Measurements from ENCODE around the gene KCNK7. TPM values are rescaled to one million over a fixed set of nuclear protein-coding genes. Genes with fewer than 3 reads are reported as not detected.

The KCNK7 gene
- total RNA-seq, 2 experiments from 2014 or later = 1.00 to 3.3 TPM

DNA sequence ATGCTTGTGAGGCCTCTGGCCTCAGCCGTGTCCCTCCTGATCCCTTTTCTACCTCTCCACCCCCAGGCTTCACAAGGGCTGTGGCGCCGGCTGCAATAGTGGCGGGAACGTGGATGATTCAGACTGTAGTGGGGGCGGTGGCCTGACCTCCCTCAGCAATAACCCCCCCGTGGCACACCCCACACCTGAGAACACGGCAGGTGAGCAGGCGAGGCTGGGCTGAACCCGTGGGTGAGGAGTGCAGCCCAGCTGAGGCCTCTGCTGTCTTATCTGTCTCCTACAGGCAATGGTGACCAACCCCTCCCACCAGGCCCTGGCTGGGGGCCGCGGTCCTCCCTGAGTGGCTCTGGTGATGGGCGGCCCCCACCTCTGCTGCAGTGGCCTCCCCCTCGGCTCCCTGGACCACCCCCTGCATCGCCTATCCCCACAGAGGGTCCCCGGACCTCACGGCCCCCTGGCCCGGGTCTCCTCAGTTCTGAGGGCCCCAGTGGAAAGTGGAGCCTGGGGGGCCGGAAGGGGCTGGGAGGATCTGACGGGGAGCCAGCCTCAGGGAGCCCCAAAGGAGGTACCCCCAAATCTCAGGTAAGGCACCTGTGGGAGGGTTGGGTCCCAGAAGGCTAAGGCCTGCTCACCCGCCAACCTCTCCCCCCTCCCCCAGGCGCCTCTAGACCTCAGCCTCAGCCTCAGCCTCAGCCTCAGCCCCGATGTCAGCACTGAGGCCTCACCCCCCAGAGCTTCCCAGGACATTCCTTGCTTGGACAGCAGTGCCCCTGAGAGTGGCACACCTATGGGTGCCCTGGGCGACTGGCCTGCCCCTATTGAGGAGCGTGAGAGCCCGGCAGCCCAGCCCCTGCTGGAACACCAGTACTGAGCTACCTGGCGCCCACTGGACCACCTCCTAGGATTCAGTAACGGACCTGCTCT, 40.8 kb upstream of the KCNK7 start:
- Mint-ChIP-seq H3K4me3 (peak overlapping the region; percentile 51), H3K27ac (no peak overlapping the region), H3K4me1 (peaks cover 43% of the 10 kb centered on the region), H3K36me3 (ENCODE audit: low read depth) (peaks cover 31% of the 10 kb centered on the region), H3K27me3 (no peaks in the 10 kb centered on the region), H3K9me3 (no peaks in the 10 kb centered on the region)
- DNase-seq = no peak
- ChIA-PET POLR2A (no interaction called here), CTCF (interaction anchor here (0.7 to 5.3 kb wide), 4 partner anchors 9 to 22 kb away, joined by 3 to 24 read pairs (median 4); partner anchors contain the start of gene PCNX3)

DNA sequence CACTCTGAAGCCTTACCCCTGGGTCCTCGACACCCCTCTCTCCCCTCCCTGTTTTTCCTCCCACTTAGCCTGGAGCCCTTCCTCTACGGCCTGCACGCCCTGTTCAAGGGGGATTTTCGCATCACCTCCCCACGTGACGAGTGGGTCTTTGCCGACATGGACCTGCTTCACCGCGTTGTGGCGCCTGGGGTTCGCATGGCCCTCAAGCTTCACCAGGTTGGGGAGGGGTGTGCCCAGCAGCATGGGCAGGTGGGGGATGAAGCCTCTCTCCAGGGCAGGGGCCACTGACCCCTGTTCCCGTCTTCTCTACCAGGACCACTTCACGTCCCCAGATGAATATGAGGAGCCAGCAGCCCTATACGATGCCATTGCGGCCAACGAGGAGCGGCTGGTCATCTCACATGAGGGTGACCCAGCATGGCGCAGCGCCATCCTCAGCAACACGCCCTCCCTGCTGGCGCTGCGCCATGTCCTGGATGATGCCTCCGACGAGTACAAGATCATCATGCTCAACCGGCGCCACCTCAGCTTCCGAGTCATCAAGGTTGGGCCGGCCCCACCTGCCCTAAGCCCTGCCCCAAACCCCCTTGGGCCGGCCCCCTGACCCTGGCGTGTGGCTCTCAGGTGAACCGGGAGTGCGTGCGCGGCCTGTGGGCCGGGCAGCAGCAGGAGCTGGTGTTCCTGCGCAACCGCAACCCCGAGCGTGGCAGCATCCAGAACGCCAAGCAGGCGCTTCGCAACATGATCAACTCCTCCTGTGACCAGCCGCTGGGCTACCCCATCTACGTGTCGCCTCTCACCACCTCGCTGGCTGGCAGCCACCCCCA, 39.5 kb upstream of the KCNK7 start:
- peaks cover 21% of the 10 kb centered on the region for H3K36me3 Mint-ChIP-seq (ENCODE audit: low read depth)
- no peaks in the 10 kb centered on the region for H3K27me3 Mint-ChIP-seq
- no peak for DNase-seq
- H3K4me1 Mint-ChIP-seq = peaks cover 35% of the 10 kb centered on the region
- no peak overlapping the region for H3K4me3 Mint-ChIP-seq
- ChIA-PET POLR2A (no interaction called here), CTCF (interaction anchor here (0.5 kb wide), 1 partner anchor 46 kb away, joined by 3 read pairs; no protein-coding TSS in a partner anchor)
- no peak overlapping the region for H3K27ac Mint-ChIP-seq
- H3K9me3 Mint-ChIP-seq = no peaks in the 10 kb centered on the region

DNA sequence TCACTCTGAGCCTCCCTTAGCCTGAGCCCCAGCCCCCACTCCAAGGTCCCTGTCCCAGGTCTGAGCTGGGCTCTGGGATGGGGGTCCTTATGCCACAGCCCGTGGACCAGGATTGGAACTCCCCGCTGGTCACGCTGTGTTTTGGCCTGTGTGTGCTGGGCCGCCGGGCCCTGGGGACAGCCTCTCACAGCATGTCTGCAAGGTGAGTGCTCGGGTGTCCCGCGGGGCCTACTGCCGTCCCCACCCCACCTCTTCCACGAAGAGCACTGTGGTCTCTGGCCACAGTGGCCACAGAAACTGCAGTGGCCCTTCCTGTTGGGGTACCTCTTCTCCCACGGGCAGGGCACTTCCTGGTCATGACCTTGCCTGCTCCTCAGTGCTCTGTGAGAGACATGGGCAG, 38.8 kb upstream of the KCNK7 start:
- no peaks in the 10 kb centered on the region for H3K27me3 Mint-ChIP-seq
- ChIA-PET CTCF (interaction anchor here (1.4 kb wide), 1 partner anchor 15 kb away, joined by 3 read pairs; no protein-coding TSS in a partner anchor), POLR2A (no interaction called here)
- H3K4me1 Mint-ChIP-seq = peaks cover 28% of the 10 kb centered on the region
- no peak overlapping the region for H3K4me3 Mint-ChIP-seq
- no peak for DNase-seq
- peak overlapping the region; percentile 55 for H3K27ac Mint-ChIP-seq
- no peaks in the 10 kb centered on the region for H3K9me3 Mint-ChIP-seq
- H3K36me3 Mint-ChIP-seq (ENCODE audit: low read depth) = peaks cover 17% of the 10 kb centered on the region

- Mint-ChIP-seq H3K36me3 (ENCODE audit: low read depth) (peaks cover 18% of the 10 kb centered on the region), H3K27ac (peak overlapping the region; percentile 55), H3K4me1 (peaks cover 28% of the 10 kb centered on the region), H3K27me3 (no peaks in the 10 kb centered on the region), H3K9me3 (no peaks in the 10 kb centered on the region), H3K4me3 (no peak overlapping the region)
- ChIA-PET CTCF (interaction anchor here (0.6 to 1.6 kb wide), 4 partner anchors 11 to 1961 kb away, joined by 3 to 5 read pairs (median 4); no protein-coding TSS in a partner anchor), POLR2A (no interaction called here)
- no peak for DNase-seq
Measured at GRCh38 chr11:65634109-65634436, 38.5 kb upstream of the KCNK7 start.

DNA sequence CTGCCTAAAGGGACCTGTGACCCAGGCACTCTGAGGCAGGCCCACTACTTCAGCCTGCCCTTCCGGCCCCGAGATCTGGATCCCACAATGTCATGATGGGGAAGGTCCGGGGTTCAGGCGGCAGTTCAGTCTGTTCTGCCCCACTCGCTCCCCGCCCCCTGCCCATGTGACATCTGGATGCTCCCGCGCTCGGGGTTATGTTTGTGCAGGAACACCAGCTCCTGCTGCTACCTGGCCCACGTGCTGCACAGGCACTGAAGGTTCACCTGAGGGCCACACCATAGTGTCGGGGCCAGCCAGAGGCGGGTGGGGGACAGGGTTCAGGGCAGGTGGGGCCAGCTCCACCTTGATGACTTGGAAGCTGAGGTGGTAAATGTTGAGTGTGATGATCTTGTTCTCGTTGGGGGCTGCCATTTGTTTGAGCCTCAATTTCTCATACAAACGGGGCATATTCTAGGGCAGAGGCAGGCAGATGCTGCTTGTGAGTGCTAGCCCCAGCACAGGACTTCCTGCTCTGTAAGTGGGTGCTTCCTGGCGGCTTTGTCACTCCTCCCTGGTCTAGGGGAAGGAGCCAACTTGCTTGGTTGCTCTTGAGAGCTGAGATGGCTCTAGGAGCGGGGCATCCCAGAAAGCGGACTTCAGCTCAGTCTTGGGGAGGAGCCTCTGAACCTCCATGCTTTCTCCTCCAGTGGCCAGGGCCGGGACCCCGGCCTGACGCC, 37.9 kb upstream of the KCNK7 start:
- Mint-ChIP-seq H3K4me1 (peaks cover 28% of the 10 kb centered on the region), H3K36me3 (ENCODE audit: low read depth) (peaks cover 18% of the 10 kb centered on the region), H3K4me3 (no peak overlapping the region), H3K27ac (peak overlapping the region; percentile 55), H3K27me3 (no peaks in the 10 kb centered on the region), H3K9me3 (no peaks in the 10 kb centered on the region)
- DNase-seq = peak; percentile 38
- POLR2A ChIA-PET = no interaction called here
- CTCF ChIA-PET = interaction anchor here (0.6 to 1.6 kb wide), 6 partner anchors 9 to 1961 kb away, joined by 3 to 5 read pairs (median 4); no protein-coding TSS in a partner anchor

DNA sequence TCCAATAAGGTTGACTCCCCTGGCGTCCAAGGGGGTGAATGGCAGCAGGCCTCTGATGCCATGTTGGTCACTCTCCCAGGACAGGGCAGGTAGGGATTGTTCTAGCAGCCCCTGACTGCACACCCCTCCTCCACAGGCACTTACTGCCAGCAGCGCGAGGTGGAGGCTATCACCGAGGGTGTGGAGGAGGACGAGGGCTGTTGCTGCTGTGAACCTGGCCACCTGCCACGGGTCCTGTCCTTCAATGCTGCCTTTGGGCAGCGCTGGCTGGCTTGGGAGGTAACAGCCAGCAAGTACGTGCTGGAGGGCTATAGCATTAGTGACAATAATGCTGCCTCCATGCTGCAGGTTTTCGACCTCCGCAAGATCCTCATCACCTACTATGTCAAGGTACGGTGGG, 34.6 kb upstream of the KCNK7 start:
- peaks cover 24% of the 10 kb centered on the region for H3K36me3 Mint-ChIP-seq (ENCODE audit: low read depth)
- H3K4me3 Mint-ChIP-seq = no peak overlapping the region
- ChIA-PET CTCF (no interaction called here), POLR2A (no interaction called here)
- H3K27me3 Mint-ChIP-seq = no peaks in the 10 kb centered on the region
- H3K4me1 Mint-ChIP-seq = peaks cover 22% of the 10 kb centered on the region
- H3K27ac Mint-ChIP-seq = no peak overlapping the region
- H3K9me3 Mint-ChIP-seq = no peaks in the 10 kb centered on the region
- no peak for DNase-seq

- Mint-ChIP-seq H3K4me1 (peaks cover 18% of the 10 kb centered on the region), H3K27me3 (no peaks in the 10 kb centered on the region), H3K4me3 (no peak overlapping the region), H3K36me3 (ENCODE audit: low read depth) (peaks cover 23% of the 10 kb centered on the region), H3K9me3 (no peaks in the 10 kb centered on the region), H3K27ac (no peak overlapping the region)
- ChIA-PET CTCF (no interaction called here), POLR2A (interaction anchor here (0.5 kb wide), 1 partner anchor 19 kb away, joined by 3 read pairs; no protein-coding TSS in a partner anchor)
- no peak for DNase-seq
Measured at GRCh38 chr11:65629579-65629978, 34.0 kb upstream of the KCNK7 start.

DNA sequence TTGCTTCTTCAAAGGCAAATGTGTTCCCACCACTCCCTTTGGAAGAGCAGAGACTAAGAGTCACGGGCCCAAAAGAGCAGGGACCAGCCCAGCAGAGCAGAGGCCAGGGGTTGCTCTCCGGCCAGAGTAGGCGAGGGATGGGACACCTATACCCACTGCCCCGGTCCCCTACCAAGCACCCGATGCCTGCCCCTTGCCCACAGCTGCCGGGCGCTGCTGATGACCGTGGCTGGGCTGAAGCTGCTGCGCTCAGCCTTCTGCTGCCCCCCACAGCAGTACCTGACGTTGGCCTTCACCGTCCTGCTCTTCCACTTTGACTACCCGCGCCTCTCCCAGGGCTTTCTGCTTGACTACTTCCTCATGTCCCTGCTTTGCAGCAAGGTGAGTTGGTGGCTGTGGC, 31.6 kb upstream of the KCNK7 start:
- H3K9me3 Mint-ChIP-seq = no peaks in the 10 kb centered on the region
- DNase-seq = no peak
- ChIA-PET CTCF (interaction anchor here (1.3 to 2.2 kb wide), 3 partner anchors 10 to 12 kb away, joined by 3 to 7 read pairs (median 7); no protein-coding TSS in a partner anchor), POLR2A (no interaction called here)
- peaks cover 19% of the 10 kb centered on the region for H3K36me3 Mint-ChIP-seq (ENCODE audit: low read depth)
- H3K4me1 Mint-ChIP-seq = peaks cover 4% of the 10 kb centered on the region
- H3K27ac Mint-ChIP-seq = no peak overlapping the region
- no peak overlapping the region for H3K4me3 Mint-ChIP-seq
- H3K27me3 Mint-ChIP-seq = no peaks in the 10 kb centered on the region

GRCh38 chr11:65625628-65626342, 30.2 kb upstream of the KCNK7 start:
- Mint-ChIP-seq H3K4me3 (no peak overlapping the region), H3K27me3 (no peaks in the 10 kb centered on the region), H3K36me3 (ENCODE audit: low read depth) (peaks cover 29% of the 10 kb centered on the region), H3K9me3 (no peaks in the 10 kb centered on the region), H3K4me1 (peaks cover 4% of the 10 kb centered on the region), H3K27ac (no peak overlapping the region)
- POLR2A ChIA-PET = no interaction called here
- peak; percentile 62 for DNase-seq
- CTCF ChIA-PET = interaction anchor here (0.8 to 1.7 kb wide), 10 partner anchors 8 to 193 kb away, joined by 3 to 8 read pairs (median 4); partner anchors contain the start of genes KAT5 and SIPA1

DNA sequence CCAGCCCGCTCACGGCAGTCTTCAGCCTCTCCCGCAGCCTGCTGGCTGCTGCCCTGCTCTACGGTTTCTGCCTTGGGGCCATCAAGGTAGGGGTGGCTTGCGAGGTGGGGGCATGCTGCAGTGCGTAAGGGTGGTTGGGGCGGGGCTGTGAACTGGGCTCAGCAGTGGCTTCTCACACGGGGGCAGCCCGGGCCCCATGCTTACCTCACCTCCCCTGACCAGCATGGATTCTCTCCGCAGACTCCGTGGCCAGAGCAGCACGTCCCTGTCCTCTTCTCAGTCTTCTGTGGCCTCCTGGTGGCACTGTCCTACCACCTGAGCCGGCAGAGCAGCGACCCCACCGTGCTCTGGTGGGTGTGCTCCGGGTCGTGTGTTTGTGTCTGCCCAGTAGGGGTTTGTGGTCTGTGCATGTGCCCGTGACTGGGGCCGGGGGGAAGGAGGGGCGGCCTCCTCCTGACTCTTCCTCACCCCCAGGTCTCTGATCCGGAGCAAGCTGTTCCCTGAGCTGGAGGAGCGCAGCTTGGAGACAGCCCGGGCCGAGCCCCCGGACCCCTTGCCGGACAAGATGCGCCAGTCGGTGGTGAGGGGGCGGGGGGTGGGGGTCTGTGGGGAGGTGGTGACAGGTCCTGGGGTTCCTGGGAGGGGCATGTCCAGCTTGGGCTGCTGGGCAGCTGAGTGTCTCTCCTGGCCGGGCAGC, 29.5 kb upstream of the KCNK7 start:
- no peak for DNase-seq
- H3K27me3 Mint-ChIP-seq = no peaks in the 10 kb centered on the region
- ChIA-PET CTCF (interaction anchor here (0.8 to 1.7 kb wide), 9 partner anchors 8 to 193 kb away, joined by 3 to 8 read pairs (median 4); partner anchors contain the start of genes KAT5 and SIPA1), POLR2A (no interaction called here)
- no peak overlapping the region for H3K4me3 Mint-ChIP-seq
- H3K36me3 Mint-ChIP-seq (ENCODE audit: low read depth) = peaks cover 29% of the 10 kb centered on the region
- peak overlapping the region; percentile 19 for H3K27ac Mint-ChIP-seq
- H3K9me3 Mint-ChIP-seq = no peaks in the 10 kb centered on the region
- H3K4me1 Mint-ChIP-seq = peaks cover 4% of the 10 kb centered on the region

DNA sequence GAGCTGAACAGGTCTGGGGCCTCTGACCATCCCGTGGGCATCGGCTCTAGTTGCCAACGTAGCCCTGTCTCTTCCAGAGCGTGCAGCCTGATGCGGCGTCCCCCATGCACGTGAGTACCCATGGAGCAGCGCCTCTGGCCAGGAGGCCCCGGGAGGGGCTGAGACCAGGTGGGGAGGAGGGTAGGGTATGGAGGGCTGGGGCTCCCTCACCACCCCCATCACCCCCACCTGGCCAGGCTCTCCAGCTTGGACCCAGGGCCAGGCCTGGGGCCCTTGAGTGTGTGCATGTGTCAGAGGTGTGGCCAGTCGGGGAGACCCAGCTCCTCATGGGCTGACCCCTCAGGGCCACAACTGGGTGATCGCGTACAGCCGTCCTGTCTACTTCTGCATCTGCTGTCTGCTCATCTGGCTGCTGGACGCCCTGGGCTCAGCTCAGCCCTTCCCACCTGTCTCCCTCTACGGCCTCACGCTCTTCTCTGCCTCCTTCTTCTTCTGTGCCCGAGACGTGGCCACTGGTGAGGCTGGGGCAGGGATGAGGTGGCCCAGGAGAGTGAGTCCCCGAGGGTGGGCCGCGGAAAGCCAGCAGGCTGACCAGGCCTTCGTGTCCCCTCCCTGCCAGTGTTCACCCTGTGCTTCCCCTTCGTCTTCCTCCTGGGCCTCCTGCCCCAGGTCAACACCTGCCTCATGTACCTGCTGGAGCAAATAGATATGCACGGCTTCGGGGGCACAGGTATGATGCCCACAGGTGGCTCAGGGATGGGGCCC, 28.4 kb upstream of the KCNK7 start:
- H3K27ac Mint-ChIP-seq = no peak overlapping the region
- DNase-seq = no peak
- peaks cover 8% of the 10 kb centered on the region for H3K4me1 Mint-ChIP-seq
- H3K36me3 Mint-ChIP-seq (ENCODE audit: low read depth) = peaks cover 32% of the 10 kb centered on the region
- ChIA-PET CTCF (interaction anchor here (0.7 to 1.1 kb wide), 3 partner anchors 9 to 262 kb away, joined by 3 to 4 read pairs (median 3); no protein-coding TSS in a partner anchor), POLR2A (no interaction called here)
- no peaks in the 10 kb centered on the region for H3K9me3 Mint-ChIP-seq
- H3K4me3 Mint-ChIP-seq = no peak overlapping the region
- no peaks in the 10 kb centered on the region for H3K27me3 Mint-ChIP-seq
